GM18519 (cell line): ENCODE measurements around the gene DCAF12L2.
"Not testable (repeated sequence)": the region's sequence is repeated elsewhere in the genome, so short reads cannot be mapped to it uniquely, and the experiment has no call there.

ENCODE experiments used
- ATAC-seq: cut with Tn5 transposase; IDR thresholded peaks from one replicate; pipeline ENCODE4 v1.9.1; 2021; ENCODE audit warnings: mild to moderate bottlenecking, moderate library complexity; ENCODE audit not compliant: unreplicated experiment, low FRiP score

DCAF12L2 gene

GRCh38 chrX:126165721-126166461 is at the start of gene DCAF12L2:
Gene DCAF12L2 (minus strand): TSS chrX:126166289. CDS start chrX:126165924, 365 bp downstream.
- ATAC-seq = no peak

- not testable (repeated sequence) for ATAC-seq
These were observed 24.8 kb upstream of the DCAF12L2 start for GRCh38 chrX:126190888-126191287.

GRCh38 chrX:126177133-126177840 is 11.2 kb upstream of the DCAF12L2 start:
- ATAC-seq = no peak

- no peak for ATAC-seq
These were observed 4.6 kb upstream of the DCAF12L2 start for GRCh38 chrX:126170720-126171119.

- ATAC-seq = no peak
These were observed 1.5 kb upstream of the DCAF12L2 start for GRCh38 chrX:126167560-126167959.

GRCh38 chrX:126165401-126165720 is 728 bp downstream of the DCAF12L2 start:
- ATAC-seq = no peak

GRCh38 chrX:126164689-126165400 is 1.2 kb downstream of the DCAF12L2 start:
- no peak for ATAC-seq

GRCh38 chrX:126164226-126164625 is 1.9 kb downstream of the DCAF12L2 start:
- ATAC-seq = no peak

- no peak for ATAC-seq
These were observed 25.1 kb downstream of the DCAF12L2 start for GRCh38 chrX:126141014-126141413.

- ATAC-seq = no peak
These were observed 28.2 kb downstream of the DCAF12L2 start for GRCh38 chrX:126137899-126138298.

GRCh38 chrX:126124721-126125120 is 41.4 kb downstream of the DCAF12L2 start:
- ATAC-seq = no peak
